T-helper 1 cell (primary cell): ENCODE measurements around the gene MATN4.
"Not testable (repeated sequence)": the region's sequence is repeated elsewhere in the genome, so short reads cannot be mapped to it uniquely, and the experiment has no call there.

ENCODE experiments used
- DNase-seq, 5 donors: peaks; one replicate each; pipeline ENCODE4 v3.0.0-alpha.2; 2012 to 2020
- total RNA-seq, 4 donors: gene quantifications; one replicate each; lab custom pipeline; 2026; lab: John Stamatoyannopoulos, UW

The MATN4 gene, protein sequence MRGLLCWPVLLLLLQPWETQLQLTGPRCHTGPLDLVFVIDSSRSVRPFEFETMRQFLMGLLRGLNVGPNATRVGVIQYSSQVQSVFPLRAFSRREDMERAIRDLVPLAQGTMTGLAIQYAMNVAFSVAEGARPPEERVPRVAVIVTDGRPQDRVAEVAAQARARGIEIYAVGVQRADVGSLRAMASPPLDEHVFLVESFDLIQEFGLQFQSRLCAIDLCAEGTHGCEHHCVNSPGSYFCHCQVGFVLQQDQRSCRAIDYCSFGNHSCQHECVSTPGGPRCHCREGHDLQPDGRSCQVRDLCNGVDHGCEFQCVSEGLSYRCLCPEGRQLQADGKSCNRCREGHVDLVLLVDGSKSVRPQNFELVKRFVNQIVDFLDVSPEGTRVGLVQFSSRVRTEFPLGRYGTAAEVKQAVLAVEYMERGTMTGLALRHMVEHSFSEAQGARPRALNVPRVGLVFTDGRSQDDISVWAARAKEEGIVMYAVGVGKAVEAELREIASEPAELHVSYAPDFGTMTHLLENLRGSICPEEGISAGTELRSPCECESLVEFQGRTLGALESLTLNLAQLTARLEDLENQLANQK
- total RNA-seq: 0 to 0.15 (median 0) reads per million in 4 donors

DNA sequence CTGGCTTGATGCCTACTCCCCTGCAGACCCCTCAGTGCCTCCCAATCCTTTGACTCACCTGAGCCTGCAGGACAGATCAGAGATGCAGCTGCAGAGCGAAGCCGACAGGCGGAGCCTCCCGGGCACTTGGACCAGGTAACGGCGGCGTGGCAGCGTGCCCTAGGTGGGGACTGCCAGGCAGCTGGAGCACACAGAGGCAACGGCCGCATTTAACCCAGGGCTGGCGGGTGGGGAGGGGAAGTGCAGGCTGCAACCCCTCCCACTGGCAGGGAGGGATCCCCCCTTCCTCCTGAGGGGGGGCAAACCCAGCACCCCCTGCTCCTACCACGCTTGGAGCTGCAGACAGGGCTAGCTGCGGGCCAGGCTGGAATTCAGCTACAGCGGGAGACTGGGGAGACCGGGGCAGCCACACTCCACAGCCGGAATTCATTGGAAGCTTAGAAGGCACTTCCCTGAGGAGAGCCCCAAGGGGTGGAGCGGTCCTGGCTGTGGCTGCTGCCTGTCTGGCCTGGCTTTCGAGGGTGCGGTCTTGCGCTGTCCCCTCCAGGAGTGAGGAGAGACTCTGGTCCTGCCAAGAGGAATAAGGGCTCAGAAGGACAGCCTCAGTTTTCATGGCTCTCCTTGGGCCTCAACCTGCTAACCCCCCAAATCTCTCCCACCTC is at the start of gene MATN4:
Gene MATN4 (minus strand): TSS at position 183 of the 662 bp plus-strand sequence. CDS start 2,717 bp downstream, outside the sequence.
- no peak for DNase-seq

DNA sequence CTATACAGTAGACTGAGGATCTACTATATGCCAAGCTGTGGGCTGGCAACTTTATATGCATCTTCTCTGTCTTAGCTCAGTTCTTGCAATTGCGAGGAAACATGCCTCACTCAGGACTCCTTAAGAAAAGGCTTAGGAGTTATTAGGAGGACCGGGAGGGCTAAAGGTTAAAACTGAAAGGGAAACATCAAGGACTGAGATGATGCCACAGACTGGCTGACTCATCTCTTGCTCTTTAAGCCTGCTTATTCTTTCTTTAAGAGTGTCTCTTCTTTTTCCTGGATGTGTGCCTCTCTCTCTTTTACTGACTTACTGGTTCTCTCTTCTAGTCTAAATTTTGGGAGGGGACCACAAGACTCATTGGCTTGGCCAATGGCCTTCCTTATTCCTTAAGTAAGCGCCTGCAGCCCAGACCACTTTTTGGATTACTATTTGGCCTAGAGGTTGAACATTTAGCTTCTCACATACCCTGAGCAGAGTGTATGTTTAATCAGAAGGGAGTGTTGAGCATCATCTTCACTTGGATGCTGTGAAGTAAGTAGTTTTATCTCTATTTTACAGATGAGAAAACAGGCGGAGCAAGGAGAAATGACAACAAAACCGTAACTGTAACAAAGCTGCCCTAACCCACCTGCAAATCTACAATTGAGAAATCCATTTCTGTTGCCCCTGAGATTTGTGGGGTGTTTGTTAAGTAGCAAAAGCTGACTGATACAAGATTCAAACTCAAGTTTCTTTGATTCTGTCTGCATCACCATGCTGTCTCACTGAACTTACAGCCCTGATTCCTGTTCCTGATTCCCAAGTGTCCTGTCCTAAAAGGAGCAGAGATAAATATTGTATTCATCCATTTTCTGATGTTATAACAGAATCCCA is 47.3 kb upstream of the MATN4 start:
- peak in 1 of 5 donors; percentile 70 for DNase-seq

DNA sequence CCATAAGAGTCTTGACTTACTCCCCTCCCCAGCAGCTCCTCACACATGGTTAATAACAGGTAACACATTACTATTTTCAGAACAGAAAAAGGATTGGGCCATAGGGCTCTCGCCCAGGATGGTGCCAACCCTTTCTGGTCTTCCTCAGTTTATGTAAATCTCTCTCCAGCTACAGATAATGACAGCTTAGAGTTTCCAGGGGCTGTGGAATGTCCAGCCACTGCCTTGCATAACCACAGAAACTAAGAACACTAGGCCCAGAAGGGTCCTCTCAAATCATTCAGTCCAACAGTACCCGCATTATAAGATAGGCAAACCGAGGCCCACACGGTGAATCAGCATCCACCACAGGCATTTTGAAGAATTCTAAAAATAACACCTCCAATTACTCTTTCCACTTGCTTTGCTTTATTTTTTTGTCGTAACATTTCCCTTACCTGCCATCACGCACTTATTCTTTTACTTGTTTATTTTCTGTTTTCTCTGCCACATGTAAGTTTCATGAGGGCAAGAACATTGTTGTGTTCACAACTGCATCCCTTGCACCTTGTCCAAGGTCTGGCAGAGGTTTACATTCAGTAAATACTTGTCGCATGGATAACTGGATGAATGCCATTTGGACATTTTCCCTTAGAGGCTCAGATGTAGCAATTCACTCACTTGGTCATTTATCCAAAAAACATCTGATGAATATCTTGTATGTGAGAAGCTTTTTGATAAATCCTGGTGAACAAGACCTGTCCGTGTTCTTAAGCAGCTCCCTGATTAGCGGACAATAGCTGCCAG is 46.5 kb upstream of the MATN4 start:
- DNase-seq: no peak

DNA sequence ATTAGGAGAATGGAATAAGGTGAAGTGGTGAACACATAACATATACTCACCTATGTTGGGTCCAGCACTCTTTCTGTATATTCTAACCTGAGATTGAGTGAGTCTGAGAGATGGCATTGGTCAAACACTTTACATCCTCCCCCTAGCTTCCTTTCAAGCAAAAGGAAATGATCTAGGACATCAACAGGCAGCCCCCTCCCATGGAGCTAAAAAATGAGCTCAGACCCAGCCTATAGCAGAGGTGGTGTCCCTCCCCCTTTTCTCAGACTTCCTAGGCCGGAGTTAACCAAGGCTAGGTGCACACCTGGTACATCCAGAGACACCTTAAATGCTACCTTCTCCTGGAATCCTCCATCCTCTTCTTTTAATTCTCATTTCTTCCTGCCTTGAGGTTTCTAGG is 45.6 kb upstream of the MATN4 start:
- DNase-seq: no peak

DNA sequence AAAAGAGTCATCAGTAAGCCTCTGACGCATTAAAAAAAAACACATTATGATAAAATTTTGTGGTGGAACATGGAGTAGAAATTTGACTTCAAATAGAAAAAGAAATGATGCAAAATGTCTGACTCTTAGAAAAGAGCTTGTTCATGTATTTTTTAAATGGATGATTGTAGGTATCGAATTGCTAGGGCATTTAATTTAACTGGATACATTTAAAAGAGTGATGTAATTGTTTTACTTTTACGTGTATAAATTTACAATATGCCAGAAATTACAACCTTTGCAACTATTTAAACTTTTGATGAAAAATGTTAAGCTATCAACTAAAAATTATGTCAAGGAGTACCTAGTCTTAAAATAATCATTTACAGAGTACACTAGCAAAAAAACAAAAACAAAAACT is 44.6 kb upstream of the MATN4 start:
- no peak for DNase-seq

DNA sequence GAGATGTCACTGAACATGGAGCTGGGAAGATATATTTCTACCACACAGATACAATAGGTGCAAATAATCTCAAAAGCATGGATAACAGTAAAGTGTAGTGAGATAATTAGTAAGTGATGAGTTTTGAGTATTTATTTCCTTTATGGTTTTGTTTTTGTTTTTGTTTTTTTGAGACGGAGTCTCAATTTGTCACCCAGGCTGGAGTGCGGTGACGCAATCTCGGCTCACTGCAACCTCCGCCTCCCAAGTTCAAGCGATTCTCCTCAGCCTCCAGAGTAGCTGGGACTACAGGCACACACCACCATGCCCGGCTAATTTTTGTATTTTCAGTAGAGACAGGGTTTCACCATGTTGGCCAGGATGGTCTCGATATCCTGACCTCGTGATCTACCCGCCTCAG is 42.7 kb upstream of the MATN4 start:
- not testable (repeated sequence) for DNase-seq

DNA sequence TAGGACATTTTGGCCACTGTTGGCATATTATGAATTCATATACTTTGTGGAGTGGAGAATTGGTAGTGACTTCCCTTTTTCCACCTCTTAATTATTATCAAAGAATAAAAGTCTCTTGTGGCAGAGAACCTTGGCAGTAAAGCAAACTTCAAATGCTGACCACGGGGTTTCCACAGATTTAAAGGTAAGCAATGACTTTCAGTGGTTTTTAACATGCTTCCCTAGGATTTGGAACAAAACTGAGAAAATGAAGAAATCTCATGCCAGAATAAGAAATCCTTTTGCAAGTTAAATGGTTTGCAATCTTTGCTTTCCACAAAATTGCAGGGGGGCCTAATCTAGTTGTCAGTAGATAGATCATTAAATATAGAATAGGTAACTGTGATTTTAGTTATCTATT is 42.1 kb upstream of the MATN4 start:
- no peak for DNase-seq

DNA sequence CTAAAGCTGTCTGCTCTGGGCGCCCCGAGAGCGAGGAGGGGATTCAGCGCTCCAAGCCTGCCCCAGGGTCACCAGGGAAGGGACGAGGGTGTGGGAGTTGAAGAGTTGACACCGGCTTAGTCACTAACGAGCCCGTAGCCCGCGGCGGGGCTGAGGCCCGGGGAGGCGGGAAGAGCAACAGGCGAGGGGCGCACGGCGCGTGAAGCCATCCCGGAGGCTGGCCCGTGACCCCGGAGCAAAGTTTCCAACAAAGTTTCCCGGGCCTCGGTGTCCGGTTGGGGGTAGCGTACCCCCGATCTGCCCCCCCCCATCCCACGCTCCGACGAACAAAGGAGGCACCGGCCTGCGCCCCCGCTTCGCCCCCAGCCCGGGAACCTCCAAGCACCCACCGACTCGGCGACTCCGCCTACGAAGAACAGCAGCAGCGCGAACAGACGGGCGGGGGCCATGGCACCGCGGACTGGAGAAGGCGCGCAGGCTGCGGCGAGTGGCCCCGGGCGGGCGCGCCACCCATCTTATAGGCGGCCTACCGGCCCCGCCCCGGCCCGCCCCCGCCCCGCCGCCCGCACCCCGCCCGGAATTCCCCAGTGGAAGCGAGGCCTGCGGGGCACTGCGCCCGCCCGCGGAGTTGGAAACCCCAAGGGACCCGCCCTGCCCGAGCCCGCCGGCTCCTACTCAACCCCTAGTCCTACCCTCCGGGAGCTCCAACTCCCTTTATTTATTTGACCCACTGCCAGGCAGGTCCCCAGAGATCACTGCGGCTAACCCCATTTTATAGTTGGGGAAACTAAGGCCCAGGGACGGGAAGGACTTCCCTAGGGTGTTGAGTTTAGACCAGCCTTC is 40.1 kb upstream of the MATN4 start, which contains the start of gene SDC4:
Gene SDC4 (minus strand): TSS at position 489 of the 843 bp plus-strand sequence. CDS start 40 bp downstream, at position 449.
- DNase-seq: peak; percentile 47 to 67 (median 59)

DNA sequence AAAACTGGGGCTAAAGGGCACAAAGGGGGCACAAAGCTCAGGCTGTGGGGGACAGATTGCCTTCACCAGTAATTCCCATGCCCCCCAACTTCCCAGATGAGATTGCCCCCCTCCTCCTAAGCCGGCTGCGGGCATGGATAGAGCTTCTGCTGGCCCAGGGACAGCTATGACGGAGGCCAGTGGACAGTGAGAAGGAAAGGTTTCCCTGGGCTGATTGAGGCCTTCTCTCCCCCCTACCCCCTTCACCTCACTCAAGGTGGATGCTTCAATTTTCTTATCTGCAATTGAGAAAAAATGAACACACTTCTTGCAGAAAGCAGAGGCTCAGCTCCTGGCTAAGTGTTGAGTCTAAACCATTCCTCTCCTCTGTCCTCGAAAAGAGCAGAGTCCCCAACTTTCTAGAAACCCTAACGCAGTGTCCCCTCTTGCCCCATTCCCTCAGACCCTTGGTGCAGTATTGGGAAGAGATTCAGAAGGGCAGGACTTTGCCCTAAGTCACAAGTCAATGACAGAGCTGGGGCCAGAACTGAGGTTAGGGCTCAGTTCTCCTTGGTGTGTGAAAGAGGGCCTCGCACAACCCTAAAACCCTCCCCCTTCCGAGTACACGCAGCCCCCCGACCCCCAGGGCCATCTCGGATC is 39.3 kb upstream of the MATN4 start:
- no peak for DNase-seq

DNA sequence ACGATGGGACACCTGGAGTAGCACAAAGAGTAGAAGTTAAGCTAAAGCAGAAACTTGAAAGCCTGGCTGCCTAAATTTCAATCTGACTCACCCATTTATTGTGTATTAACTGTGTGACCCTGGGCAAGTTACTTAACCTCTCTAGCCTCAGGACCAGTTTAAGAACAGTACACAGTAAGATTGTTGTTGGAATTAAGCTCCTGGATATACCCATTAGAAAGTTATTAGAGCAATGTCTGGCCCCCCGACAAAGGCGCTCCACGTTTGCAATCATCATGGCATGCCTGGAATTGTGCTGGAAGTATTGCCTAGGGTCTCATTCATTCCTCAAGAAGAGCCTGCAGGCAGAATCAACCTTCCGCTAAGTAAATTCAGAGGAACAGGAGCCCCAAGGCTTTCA is 38.8 kb upstream of the MATN4 start:
- DNase-seq: no peak

DNA sequence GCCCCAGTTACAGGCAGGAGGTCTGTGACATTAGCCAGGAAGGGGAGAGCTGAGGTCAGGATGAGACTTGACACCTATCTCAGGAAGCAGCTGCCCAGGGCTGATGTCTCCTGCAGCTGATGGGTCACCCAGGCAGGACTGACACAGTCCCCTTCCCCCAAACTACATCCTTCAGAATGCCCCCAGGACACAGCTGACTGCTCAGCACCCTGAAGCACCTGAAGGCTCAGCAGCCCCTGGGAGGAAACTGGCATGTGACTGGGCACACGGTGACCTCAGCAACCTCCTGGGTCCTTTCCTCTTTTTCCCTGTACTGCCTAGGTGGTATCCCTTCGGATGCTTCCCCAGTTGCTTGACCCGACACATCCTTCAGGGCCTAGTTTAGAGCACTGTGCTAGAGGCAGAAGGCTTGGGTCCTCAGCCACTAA is 38.2 kb upstream of the MATN4 start:
- DNase-seq: no peak

DNA sequence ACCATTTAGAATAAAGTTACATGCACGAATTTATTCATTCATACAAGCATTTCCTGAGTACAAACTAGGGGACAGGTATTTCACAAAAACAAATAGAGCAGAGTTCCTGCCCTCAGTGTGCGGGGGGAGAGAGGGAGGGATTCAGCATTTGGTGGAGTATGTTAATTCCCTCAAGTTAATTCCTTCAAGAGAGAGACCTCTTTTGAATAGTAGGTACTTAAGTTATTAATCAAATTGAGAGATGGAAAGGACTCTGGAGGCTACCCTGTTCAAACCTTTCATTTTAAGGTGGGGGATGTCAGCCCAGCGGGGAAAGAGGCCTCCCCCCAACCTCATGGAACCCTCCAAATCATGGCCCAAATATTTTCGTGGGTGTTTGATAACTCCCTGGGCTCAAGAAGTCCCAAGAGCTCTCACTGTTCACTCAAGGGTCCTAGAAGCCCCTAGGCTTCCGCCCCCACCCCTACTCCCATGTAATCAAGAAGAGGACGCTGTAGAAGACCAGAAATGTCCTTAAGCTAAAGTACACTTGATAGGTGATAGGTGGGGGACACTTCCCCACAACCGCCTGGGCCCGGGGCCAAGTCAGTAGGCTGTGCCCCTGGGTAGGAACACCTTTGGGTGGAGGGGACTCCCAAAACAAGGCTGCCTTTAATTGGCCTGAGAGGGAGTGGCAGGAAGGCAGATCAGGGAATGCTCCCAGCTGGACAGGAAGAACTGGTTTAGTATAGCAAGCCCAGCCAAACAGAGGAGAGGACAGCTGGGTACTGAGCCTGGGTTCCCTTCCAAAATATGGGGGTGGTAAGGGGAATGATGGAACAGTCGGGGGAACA is 37.2 kb upstream of the MATN4 start:
- DNase-seq: no peak

DNA sequence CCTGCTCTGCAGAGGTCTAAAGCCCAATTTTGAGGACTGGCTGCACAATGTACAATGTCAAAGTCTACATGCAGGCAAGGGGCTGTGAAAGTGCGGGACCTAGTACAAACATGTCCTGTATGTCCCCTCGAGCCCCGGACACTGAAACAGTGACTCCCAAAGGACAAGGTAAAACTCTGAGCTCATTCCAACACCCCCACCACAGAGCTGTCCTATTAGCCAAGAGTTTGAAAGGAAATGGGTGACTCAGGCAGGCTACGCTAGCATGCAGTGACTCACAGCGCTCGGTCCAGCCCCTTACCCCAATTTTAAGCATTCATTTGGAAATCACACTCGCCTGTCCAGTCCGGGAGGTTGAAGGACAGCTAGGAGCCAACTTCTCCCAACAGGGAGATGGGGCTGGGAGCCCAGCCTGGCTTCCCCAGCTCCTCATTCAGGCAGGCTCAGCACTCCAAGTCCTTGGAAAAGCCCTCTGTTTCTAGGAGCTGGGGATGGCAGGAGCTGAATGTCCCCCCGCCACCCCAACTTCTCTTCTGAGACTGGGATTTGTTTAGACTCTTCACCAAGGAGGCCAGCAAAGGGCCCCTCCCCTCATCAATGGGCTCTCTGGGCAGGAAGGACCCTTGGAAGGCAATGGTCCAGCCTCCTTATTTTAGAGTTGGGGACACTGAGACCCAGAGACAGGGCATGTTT is 36.2 kb upstream of the MATN4 start:
- DNase-seq: no peak

DNA sequence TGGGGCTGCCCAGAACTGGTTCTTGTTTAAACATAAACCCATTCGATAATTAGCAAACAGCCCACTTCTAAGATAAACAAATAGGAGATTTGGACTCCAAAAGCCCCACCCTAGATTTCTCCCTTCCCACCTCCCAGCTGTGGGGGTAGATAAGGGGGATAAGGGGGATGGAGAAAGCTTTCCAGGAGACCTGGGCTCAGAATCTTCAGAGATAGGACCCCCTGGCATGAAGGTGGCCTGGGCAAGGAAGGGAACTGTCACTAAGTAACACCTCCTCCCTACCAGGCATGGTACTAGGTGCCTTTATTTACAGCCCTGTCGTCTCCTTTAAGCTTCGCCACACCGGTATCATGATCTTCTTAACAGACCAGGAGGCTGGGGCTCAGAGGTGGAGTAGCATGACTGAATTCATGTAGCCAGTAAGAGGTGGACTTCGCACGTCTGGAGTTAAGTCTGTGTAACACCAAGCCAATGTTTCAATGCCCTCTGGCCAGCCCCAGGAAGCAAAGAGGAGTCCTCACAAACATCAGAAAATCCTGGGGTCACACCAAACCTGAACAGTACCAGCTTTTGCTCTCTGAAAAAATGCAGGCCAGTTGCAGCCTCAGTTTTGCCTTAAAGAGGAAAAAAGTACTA is 35.6 kb upstream of the MATN4 start:
- DNase-seq: no peak

DNA sequence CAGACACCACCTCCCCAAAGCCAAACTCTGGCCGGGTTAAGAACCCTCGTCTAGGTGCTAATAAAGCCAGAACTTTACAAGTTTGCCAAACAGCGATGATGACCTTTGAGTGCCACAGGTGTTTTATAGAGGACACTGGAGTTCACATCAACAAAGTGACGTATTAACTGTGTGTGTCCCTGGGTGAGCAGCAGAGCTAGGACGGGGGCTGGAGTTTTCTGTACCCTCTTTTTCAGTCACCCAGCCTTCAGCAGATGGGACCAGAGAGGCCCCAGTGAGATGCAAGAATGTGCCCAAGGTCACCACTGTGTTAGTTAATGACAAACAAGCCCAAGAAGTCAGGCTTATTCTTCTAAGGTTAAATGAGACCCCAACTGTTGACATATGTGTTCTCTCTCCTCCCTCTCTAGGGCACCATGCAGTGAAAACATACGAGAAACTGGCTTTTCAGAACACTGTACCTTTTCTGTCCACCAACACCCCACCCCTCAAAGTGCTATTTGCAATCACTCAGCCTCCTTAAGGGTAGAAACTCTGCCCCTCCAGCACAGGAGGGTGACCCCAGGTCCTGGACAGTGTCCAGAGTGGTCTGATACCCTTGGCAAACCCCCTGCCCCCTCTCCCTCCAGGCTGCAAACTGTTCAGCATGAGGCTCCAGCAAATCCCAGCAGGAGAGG is 34.9 kb upstream of the MATN4 start:
- DNase-seq: no peak

DNA sequence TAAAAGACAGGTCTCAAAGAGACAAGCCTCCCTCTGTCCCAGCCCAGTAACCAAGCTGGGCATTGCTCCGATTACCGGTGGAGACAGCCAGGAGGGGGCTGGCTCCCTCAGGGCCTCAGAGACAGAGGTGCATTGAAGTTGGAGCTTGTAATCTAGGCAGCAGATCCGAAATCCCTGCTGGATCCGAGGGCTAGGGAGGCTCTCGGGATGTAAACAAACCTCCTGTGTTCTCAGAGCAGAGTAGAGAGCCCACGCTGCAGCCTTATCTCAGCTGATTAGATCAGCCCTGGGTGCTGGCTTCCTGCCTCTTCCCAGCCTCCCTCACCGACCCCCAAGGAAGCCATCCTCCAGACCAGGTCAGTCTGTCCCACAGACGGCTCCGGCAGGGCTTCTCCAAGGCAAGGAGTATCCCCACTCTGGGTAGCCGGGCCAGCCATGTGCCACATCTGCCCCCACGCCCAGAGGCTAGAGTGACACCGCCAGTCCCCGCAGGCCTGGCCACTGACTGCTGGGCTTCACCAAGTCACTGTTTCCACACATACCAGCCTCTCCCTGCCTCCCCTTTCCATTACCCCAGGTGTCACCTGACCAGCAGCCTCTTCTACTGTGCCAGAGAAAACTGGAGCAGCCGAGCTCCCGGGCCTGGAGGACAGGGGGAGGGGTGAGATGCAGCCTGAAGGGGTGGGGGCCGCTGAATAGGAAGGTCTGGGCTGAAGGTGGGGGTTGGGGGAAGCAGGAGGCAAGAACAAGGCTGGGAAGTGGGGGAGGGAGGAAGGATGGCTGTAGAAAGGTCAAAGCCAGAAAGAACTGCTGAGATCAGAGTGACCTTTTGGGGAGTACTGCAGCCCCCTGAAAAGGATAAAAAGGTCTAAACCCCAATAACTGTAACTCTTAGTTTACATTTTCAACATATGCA is 34.1 kb upstream of the MATN4 start:
- no peak for DNase-seq

DNA sequence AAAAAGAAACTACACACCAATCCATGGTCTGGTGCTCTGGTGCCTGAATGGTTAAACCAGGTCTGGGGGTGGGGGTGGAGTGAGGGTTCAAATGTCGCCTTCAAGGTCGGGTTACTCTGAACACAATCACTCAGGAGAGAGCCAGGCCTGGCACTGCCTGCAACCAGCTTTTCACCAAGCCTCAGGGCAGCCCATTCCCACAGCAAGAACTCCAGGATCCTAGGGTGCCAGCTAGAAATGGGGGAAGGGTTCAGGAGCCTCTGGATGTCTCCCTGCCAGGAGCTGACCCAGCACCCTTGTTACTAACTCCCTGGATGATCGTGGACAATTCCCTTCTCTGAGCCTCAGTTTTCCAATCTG is 33.5 kb upstream of the MATN4 start:
- no peak for DNase-seq
